ENCODE results near the gene WWTR1. TPM values are rescaled to one million over a fixed set of nuclear protein-coding genes. Genes with fewer than 3 reads are reported as not detected.

Gene WWTR1
- total and polyA plus RNA-seq, 2 experiments from 2014 or later: 25.1 to 26.2 TPM

DNA sequence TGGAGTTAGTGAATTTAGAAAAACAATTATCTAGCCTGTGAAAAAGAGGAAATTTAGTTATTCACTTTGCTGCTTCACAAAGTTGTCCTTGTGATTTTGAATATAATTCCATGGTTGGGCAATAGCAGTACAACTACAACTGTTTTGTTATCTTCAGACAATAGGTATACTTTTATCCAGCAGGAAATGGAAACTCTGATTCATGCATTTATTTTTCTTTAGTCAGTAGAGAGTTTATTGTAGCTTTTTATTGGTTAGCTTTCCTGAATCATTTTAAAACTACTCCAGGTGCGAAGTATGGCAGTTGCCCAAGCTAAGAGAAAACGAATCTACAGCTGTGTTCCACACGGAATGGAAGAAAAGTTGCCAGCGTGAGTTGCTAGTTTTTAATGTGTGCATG lies 103.0 kb downstream of the WWTR1 start (continued):
- TF ChIP-seq, protein P1, sequence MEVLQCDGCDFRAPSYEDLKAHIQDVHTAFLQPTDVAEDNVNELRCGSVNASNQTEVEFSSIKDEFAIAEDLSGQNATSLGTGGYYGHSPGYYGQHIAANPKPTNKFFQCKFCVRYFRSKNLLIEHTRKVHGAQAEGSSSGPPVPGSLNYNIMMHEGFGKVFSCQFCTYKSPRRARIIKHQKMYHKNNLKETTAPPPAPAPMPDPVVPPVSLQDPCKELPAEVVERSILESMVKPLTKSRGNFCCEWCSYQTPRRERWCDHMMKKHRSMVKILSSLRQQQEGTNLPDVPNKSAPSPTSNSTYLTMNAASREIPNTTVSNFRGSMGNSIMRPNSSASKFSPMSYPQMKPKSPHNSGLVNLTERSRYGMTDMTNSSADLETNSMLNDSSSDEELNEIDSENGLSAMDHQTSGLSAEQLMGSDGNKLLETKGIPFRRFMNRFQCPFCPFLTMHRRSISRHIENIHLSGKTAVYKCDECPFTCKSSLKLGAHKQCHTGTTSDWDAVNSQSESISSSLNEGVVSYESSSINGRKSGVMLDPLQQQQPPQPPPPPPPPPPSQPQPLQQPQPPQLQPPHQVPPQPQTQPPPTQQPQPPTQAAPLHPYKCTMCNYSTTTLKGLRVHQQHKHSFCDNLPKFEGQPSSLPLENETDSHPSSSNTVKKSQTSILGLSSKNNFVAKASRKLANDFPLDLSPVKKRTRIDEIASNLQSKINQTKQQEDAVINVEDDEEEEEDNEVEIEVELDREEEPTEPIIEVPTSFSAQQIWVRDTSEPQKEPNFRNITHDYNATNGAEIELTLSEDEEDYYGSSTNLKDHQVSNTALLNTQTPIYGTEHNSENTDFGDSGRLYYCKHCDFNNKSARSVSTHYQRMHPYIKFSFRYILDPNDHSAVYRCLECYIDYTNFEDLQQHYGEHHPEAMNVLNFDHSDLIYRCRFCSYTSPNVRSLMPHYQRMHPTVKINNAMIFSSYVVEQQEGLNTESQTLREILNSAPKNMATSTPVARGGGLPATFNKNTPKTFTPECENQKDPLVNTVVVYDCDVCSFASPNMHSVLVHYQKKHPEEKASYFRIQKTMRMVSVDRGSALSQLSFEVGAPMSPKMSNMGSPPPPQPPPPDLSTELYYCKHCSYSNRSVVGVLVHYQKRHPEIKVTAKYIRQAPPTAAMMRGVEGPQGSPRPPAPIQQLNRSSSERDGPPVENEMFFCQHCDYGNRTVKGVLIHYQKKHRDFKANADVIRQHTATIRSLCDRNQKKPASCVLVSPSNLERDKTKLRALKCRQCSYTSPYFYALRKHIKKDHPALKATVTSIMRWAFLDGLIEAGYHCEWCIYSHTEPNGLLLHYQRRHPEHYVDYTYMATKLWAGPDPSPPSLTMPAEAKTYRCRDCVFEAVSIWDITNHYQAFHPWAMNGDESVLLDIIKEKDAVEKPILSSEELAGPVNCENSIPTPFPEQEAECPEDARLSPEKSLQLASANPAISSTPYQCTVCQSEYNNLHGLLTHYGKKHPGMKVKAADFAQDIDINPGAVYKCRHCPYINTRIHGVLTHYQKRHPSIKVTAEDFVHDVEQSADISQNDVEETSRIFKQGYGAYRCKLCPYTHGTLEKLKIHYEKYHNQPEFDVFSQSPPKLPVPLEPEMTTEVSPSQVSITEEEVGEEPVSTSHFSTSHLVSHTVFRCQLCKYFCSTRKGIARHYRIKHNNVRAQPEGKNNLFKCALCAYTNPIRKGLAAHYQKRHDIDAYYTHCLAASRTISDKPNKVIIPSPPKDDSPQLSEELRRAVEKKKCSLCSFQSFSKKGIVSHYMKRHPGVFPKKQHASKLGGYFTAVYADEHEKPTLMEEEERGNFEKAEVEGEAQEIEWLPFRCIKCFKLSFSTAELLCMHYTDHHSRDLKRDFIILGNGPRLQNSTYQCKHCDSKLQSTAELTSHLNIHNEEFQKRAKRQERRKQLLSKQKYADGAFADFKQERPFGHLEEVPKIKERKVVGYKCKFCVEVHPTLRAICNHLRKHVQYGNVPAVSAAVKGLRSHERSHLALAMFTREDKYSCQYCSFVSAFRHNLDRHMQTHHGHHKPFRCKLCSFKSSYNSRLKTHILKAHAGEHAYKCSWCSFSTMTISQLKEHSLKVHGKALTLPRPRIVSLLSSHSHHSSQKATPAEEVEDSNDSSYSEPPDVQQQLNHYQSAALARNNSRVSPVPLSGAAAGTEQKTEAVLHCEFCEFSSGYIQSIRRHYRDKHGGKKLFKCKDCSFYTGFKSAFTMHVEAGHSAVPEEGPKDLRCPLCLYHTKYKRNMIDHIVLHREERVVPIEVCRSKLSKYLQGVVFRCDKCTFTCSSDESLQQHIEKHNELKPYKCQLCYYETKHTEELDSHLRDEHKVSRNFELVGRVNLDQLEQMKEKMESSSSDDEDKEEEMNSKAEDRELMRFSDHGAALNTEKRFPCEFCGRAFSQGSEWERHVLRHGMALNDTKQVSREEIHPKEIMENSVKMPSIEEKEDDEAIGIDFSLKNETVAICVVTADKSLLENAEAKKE (CRISPR knock-in tag; IDR thresholded peaks at IDR 0.05): no peak
- TF ChIP-seq EZH2 (IDR thresholded peaks at IDR 0.05; ENCODE audit: low read depth, unreplicated experiment) (no peak), STAT1 (IDR thresholded peaks at IDR 0.05; ENCODE audit: unreplicated experiment) (no peak), CREB1 (CRISPR knock-in tag; IDR thresholded peaks at IDR 0.05; ENCODE audit: low read depth) (no peak), ZNF114 (CRISPR knock-in tag; IDR thresholded peaks at IDR 0.05) (no peak)
- TF ChIP-seq, protein P2, sequence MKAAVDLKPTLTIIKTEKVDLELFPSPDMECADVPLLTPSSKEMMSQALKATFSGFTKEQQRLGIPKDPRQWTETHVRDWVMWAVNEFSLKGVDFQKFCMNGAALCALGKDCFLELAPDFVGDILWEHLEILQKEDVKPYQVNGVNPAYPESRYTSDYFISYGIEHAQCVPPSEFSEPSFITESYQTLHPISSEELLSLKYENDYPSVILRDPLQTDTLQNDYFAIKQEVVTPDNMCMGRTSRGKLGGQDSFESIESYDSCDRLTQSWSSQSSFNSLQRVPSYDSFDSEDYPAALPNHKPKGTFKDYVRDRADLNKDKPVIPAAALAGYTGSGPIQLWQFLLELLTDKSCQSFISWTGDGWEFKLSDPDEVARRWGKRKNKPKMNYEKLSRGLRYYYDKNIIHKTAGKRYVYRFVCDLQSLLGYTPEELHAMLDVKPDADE (IDR thresholded peaks at IDR 0.05): no peak
- TF ChIP-seq, protein P3, sequence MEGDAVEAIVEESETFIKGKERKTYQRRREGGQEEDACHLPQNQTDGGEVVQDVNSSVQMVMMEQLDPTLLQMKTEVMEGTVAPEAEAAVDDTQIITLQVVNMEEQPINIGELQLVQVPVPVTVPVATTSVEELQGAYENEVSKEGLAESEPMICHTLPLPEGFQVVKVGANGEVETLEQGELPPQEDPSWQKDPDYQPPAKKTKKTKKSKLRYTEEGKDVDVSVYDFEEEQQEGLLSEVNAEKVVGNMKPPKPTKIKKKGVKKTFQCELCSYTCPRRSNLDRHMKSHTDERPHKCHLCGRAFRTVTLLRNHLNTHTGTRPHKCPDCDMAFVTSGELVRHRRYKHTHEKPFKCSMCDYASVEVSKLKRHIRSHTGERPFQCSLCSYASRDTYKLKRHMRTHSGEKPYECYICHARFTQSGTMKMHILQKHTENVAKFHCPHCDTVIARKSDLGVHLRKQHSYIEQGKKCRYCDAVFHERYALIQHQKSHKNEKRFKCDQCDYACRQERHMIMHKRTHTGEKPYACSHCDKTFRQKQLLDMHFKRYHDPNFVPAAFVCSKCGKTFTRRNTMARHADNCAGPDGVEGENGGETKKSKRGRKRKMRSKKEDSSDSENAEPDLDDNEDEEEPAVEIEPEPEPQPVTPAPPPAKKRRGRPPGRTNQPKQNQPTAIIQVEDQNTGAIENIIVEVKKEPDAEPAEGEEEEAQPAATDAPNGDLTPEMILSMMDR (conservative IDR thresholded peaks at IDR 0.05; ENCODE audit: low read depth in 2 of 2): no peak

All from GM23338 (cell line).